MM.1S (cell line): ENCODE results near the gene UTP15.

Source experiments
- DNase-seq: peaks from one replicate; pipeline ENCODE4 v3.0.0-alpha.2; 2015
- H2AFZ ChIP-seq: fragments of 300-600 bp; sonication (generic); 2 replicates; pipeline ENCODE4 v1.6.0; 2016; ENCODE audit warnings: antibody characterized with exemption, low read length
- H3F3A ChIP-seq: fragments of 300-600 bp; sonication (generic); 2 replicates; pipeline ENCODE4 v1.6.1; 2016; ENCODE audit warnings: mild to moderate bottlenecking, antibody characterized with exemption, low read length, moderate library complexity, mixed read lengths; ENCODE audit not compliant: insufficient read depth
- H3K27ac ChIP-seq: fragments of 300-600 bp; sonication (generic); 2 replicates; pipeline ENCODE4 v1.5.1; 2016; ENCODE audit warnings: mild to moderate bottlenecking, low read length
- H3K27me3 ChIP-seq: fragments of 300-600 bp; sonication (generic); replicated peaks from 2 replicates; pipeline ENCODE4 v1.6.0; 2016; ENCODE audit warnings: low read length; ENCODE audit not compliant: insufficient read depth
- H3K36me3 ChIP-seq: fragments of 300-600 bp; sonication (generic); replicated peaks from 2 replicates; pipeline ENCODE4 v1.6.1; 2016; ENCODE audit warnings: mild to moderate bottlenecking, low read length, mixed read lengths; ENCODE audit not compliant: insufficient read depth
- H3K4me1 ChIP-seq: fragments of 300-600 bp; sonication (generic); 2 replicates; pipeline ENCODE4 v1.6.1; 2016; ENCODE audit warnings: low read length, mixed read lengths
- H3K4me2 ChIP-seq: fragments of 300-600 bp; sonication (generic); 2 replicates; pipeline ENCODE4 v1.6.0; 2016; ENCODE audit warnings: low read depth, low read length
- H3K4me3 ChIP-seq: fragments of 300-600 bp; sonication (generic); 2 replicates; pipeline ENCODE4 v1.5.1; 2016; ENCODE audit warnings: low read length, mixed read lengths
- H3K79me2 ChIP-seq: fragments of 300-600 bp; sonication (generic); 2 replicates; pipeline ENCODE4 v1.6.1; 2016; ENCODE audit warnings: mixed run types, low read length, mixed read lengths
- H3K9ac ChIP-seq: fragments of 300-600 bp; sonication (generic); 2 replicates; pipeline ENCODE4 v1.6.1; 2016; ENCODE audit warnings: low read length, mixed read lengths
- H3K9me2 ChIP-seq: fragments of 300-600 bp; sonication (generic); replicated peaks from 2 replicates; pipeline ENCODE4 v1.6.1; 2016; ENCODE audit warnings: mild to moderate bottlenecking, low read length, mixed read lengths; ENCODE audit not compliant: insufficient read depth
- H3K9me3 ChIP-seq: fragments of 300-600 bp; sonication (generic); replicated peaks from 2 replicates; pipeline ENCODE4 v1.6.1; 2016; ENCODE audit warnings: mild to moderate bottlenecking, low read length, mixed read lengths; ENCODE audit not compliant: insufficient read depth
- H4K20me1 ChIP-seq: fragments of 300-600 bp; sonication (generic); 2 replicates; pipeline ENCODE4 v1.6.1; 2016; ENCODE audit warnings: mild to moderate bottlenecking, low read length, moderate library complexity, mixed read lengths; ENCODE audit not compliant: insufficient read depth
- CTCF ChIP-seq: fragments of 300-600 bp; sonication (generic); IDR thresholded peaks from 2 replicates; pipeline ENCODE4 v1.5.1; 2016; ENCODE audit warnings: antibody characterized with exemption, low read length, mixed read lengths
- EZH2 ChIP-seq: fragments of 300-600 bp; sonication (generic); optimal IDR thresholded peaks from 2 replicates; pipeline ENCODE3; 2017; ENCODE audit warnings: low read depth, mild to moderate bottlenecking, antibody characterized with exemption, low read length, mixed read lengths
- EZH2phosphoT487 ChIP-seq: fragments of 300-600 bp; sonication (generic); IDR thresholded peaks from 2 replicates; pipeline ENCODE4 v1.6.1; 2018; ENCODE audit warnings: antibody characterized with exemption, low read length

The UTP15 gene

GRCh38 chr5:73596705-73597328 is 31.3 kb downstream of the UTP15 start:
- Histone ChIP-seq H3K4me1 (no peaks in the 10 kb centered on the region), H3K9me2 (no peaks in the 10 kb centered on the region), H3K9me3 (no peaks in the 10 kb centered on the region), H3K27ac (no peak overlapping the region), H3F3A (no peaks in the 10 kb centered on the region), H2AFZ (no peak overlapping the region), H3K79me2 (no peaks in the 10 kb centered on the region), H3K36me3 (no peaks in the 10 kb centered on the region), H3K4me3 (no peak overlapping the region), H3K27me3 (no peaks in the 10 kb centered on the region), H4K20me1 (no peaks in the 10 kb centered on the region), H3K9ac (no peak overlapping the region), H3K4me2 (no peak overlapping the region)
- peak; percentile 31 for DNase-seq
- TF ChIP-seq EZH2phosphoT487 (no peak), CTCF (peak; percentile 74), EZH2 (no peak)

GRCh38 chr5:73599380-73599779 is 33.8 kb downstream of the UTP15 start:
- Histone ChIP-seq H3K9me2 (no peaks in the 10 kb centered on the region), H3K36me3 (no peaks in the 10 kb centered on the region), H3K79me2 (no peaks in the 10 kb centered on the region), H3K4me1 (no peaks in the 10 kb centered on the region), H3K27me3 (no peaks in the 10 kb centered on the region), H3F3A (no peaks in the 10 kb centered on the region), H3K9ac (no peak overlapping the region), H3K9me3 (no peaks in the 10 kb centered on the region), H4K20me1 (no peaks in the 10 kb centered on the region), H2AFZ (no peak overlapping the region), H3K4me2 (no peak overlapping the region), H3K4me3 (no peak overlapping the region), H3K27ac (no peak overlapping the region)
- TF ChIP-seq EZH2phosphoT487 (no peak), CTCF (no peak), EZH2 (no peak)
- no peak for DNase-seq

GRCh38 chr5:73603998-73604397 is 38.5 kb downstream of the UTP15 start:
- H3K4me3 ChIP-seq = no peak overlapping the region
- no peak overlapping the region for H2AFZ ChIP-seq
- no peak overlapping the region for H3K4me2 ChIP-seq
- H3K9me2 ChIP-seq = no peaks in the 10 kb centered on the region
- no peaks in the 10 kb centered on the region for H3K79me2 ChIP-seq
- H3F3A ChIP-seq = no peaks in the 10 kb centered on the region
- no peak overlapping the region for H3K27ac ChIP-seq
- H4K20me1 ChIP-seq = no peaks in the 10 kb centered on the region
- no peak overlapping the region for H3K9ac ChIP-seq
- no peaks in the 10 kb centered on the region for H3K36me3 ChIP-seq
- H3K9me3 ChIP-seq = no peaks in the 10 kb centered on the region
- H3K4me1 ChIP-seq = no peaks in the 10 kb centered on the region
- TF ChIP-seq EZH2 (no peak), CTCF (no peak), EZH2phosphoT487 (no peak)
- no peaks in the 10 kb centered on the region for H3K27me3 ChIP-seq
- no peak for DNase-seq
